Gastrocnemius medialis (tissue), 4 donors: ENCODE results near the gene KRT75.

Experiments used
- POLR2A ChIP-seq, 2 donors: fragments of 450-650 bp; IDR thresholded peaks; one replicate each; pipeline ENCODE4 v1.6.1; 2017; ENCODE audit warnings: antibody characterized with exemption in 2 of 2, mild to moderate bottlenecking in 2 of 2, moderate library complexity in 2 of 2
- TF ChIP-seq, protein P1 (sequence below), 5 experiments: fragments of 450-650 bp in 3 of 5; fragments of 200-600 bp in 2 of 5; sonication (generic) in 2 of 5; IDR thresholded peaks in 4 of 5; conservative IDR thresholded peaks in 1 of 5; 1 replicate in 4 of 5; 2 replicates in 1 of 5; pipeline ENCODE4 v1.5.1; 2016 to 2019; ENCODE audit warnings: antibody characterized with exemption in 5 of 5, mild to moderate bottlenecking in 3 of 5, moderate library complexity in 3 of 5

DNA sequence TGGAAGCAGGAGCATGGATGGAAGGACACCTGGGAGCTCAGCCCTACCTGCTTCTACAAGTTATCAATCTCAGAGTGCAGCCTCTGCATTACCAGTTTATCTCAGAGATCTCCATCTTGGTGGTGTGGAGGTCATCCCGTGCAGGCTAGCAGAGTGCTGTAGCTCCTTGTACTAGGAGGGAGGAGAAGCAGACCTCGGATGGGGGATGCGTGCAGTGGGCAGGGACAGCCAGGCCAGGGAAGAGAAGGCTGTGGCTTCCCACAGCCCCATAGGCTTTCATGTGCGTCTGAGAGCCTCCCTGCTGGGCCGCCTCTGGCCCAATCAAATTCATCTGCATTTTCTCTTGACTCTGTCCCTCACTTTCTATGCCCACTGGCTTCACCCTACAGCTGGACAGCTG, 19.2 kb downstream of the KRT75 start:
- TF ChIP-seq, protein P1, sequence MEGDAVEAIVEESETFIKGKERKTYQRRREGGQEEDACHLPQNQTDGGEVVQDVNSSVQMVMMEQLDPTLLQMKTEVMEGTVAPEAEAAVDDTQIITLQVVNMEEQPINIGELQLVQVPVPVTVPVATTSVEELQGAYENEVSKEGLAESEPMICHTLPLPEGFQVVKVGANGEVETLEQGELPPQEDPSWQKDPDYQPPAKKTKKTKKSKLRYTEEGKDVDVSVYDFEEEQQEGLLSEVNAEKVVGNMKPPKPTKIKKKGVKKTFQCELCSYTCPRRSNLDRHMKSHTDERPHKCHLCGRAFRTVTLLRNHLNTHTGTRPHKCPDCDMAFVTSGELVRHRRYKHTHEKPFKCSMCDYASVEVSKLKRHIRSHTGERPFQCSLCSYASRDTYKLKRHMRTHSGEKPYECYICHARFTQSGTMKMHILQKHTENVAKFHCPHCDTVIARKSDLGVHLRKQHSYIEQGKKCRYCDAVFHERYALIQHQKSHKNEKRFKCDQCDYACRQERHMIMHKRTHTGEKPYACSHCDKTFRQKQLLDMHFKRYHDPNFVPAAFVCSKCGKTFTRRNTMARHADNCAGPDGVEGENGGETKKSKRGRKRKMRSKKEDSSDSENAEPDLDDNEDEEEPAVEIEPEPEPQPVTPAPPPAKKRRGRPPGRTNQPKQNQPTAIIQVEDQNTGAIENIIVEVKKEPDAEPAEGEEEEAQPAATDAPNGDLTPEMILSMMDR (IDR thresholded peaks at IDR 0.05 in 4 of 5, conservative IDR thresholded peaks at IDR 0.05 in 1 of 5): no peak
- TF ChIP-seq POLR2A (IDR thresholded peaks at IDR 0.05): no peak
